Kidney epithelial cell (primary cell): ENCODE measurements around the gene CUEDC2. TPM values are rescaled to one million over a fixed set of nuclear protein-coding genes. Genes with fewer than 3 reads are reported as not detected.
A peak's percentile ranks its signal among the peaks of the same experiment; 100 is the strongest.

ENCODE experiments used
- DNase-seq: peaks from one replicate; pipeline ENCODE4 v3.0.0-alpha.2; 2010; ENCODE audit warnings: low read depth
- H3K27me3 ChIP-seq: 2 replicates; pipeline ENCODE4 v1.6.0; 2011; ENCODE audit warnings: low read length; ENCODE audit not compliant: control insufficient read depth, insufficient read depth
- H3K36me3 ChIP-seq: 2 replicates; pipeline ENCODE4 v1.5.1; 2011; ENCODE audit warnings: low read length; ENCODE audit not compliant: control insufficient read depth, insufficient read depth
- H3K4me3 ChIP-seq: 2 replicates; pipeline ENCODE4 v1.5.1; 2011; ENCODE audit warnings: low read depth, mild to moderate bottlenecking, control low read depth, low read length
- CTCF ChIP-seq: IDR thresholded peaks from 2 replicates; pipeline ENCODE4 v1.5.1; 2011; ENCODE audit warnings: mild to moderate bottlenecking, moderate library complexity, low read length, control low read depth, inconsistent platforms; ENCODE audit not compliant: insufficient read depth, poor library complexity, severe bottlenecking
- total RNA-seq: library from RNA; depleted of rRNA; stranded (reverse); fragments of >200 nt; gene quantifications from 2 replicates; pipeline ENCODE4 v1.2.3, GENCODE V29; 2015

The CUEDC2 gene
- total RNA-seq, 1 donor from 2014 or later = 93.9 TPM

DNA sequence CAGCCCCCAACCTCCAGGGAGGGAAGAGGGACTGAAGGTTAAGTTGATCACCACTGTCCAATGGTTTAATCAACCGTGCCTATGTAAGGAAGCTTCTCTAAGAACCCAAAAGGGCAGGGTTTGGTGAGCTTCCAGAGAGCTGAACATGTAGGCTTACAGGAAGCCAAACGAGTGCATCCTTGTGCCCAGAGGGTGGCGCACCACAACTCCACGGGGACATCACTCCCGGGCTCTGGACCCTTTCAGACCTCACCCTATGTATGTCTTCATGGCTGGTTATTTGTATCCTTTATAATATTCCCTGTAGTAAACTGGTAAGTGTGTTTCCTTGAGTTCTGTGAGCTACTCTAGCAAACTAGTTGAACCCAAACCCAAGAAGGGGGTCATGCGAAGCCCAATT is 48.3 kb downstream of the CUEDC2 start:
- TF ChIP-seq CTCF = peak; percentile 14
- H3K27me3 ChIP-seq = no peaks in the 10 kb centered on the region
- H3K4me3 ChIP-seq = no peak overlapping the region
- peaks cover 5% of the 10 kb centered on the region for H3K36me3 ChIP-seq
- no peak for DNase-seq

DNA sequence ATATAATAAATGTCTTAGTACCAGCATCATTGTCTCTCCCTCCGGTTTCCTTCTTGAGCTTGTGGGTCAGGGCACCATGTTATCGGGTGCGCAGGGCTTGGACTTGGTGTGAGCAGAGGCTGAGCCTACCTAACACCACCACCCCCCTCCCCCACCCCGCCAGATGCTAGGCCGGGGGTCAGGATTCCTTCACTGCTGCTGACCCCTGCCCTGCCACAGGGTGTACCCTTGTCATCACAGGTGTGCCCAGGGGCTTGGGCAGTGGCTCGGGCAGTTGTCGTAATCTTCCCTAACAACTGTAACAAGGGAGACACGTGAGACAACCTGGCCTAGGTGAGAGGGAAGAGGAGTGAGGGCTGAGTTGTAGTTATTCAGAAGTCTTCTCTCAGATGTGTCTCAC is 49.5 kb downstream of the CUEDC2 start:
- H3K27me3 ChIP-seq = no peaks in the 10 kb centered on the region
- no peak for DNase-seq
- H3K4me3 ChIP-seq = no peak overlapping the region
- H3K36me3 ChIP-seq = peaks cover 5% of the 10 kb centered on the region
- no peak for TF ChIP-seq CTCF

DNA sequence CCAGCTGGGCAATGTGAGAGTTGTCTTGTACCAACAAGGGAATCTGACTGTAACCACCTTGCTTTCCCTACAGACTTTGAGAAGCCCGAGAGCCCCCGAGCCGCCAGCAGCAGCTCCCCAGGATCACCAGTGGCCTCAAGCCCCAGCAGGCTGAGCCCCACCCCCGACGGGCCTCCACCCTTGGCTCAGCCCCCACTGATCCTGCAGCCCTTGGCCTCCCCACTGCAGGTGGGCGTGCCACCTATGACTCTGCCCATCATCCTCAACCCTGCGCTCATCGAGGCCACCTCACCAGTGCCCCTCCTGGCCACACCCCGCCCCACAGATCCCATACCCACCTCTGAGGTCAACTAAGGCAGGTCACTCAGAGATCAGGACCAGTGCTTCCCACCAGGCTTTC is 50.4 kb downstream of the CUEDC2 start:
- TF ChIP-seq CTCF = no peak
- Histone ChIP-seq H3K4me3 (no peak overlapping the region), H3K36me3 (peaks cover 5% of the 10 kb centered on the region), H3K27me3 (no peaks in the 10 kb centered on the region)
- no peak for DNase-seq

DNA sequence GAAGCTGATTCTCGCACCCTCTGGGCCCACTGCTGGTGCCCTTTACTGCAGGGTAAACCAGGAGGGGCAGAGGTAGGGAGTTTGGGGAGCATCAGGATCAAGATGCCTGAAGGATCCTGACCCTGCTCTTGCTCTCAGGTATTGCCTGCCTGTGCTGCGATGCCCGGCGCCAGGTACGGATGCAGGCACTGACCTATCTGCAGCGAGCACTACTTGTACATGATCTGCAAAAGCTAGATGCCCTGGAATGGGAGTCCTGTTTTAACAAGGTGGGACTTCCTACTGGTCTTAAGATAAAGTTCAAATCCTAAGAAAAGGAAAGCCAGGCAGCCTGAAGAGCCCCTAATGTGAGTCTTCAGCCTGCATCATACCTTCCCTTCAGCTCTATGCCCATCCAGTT is 53.0 kb downstream of the CUEDC2 start:
- Histone ChIP-seq H3K4me3 (no peak overlapping the region), H3K27me3 (no peaks in the 10 kb centered on the region), H3K36me3 (peaks cover 5% of the 10 kb centered on the region)
- no peak for TF ChIP-seq CTCF
- DNase-seq = no peak

DNA sequence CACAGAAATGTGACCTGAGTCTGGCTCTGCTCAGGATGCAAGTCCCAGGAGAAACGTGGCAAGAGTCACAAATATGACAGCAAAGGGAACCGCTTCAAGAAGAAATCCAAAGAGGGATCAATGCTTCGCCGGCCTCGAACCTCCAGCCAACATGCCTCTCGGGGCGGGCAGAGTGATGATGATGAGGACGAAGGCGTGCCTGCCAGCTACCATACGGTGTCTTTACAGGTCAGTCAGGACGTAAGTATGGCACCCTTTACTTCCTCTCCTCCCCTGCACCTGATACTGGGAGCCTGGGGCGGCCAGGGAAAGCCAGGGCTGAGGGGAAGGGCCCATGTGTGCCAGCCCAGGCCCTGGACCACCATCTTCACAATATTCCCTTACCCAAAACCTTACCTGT is 55.5 kb downstream of the CUEDC2 start:
- Histone ChIP-seq H3K4me3 (no peak overlapping the region), H3K36me3 (peaks cover 3% of the 10 kb centered on the region), H3K27me3 (no peaks in the 10 kb centered on the region)
- TF ChIP-seq CTCF = no peak
- DNase-seq = no peak

DNA sequence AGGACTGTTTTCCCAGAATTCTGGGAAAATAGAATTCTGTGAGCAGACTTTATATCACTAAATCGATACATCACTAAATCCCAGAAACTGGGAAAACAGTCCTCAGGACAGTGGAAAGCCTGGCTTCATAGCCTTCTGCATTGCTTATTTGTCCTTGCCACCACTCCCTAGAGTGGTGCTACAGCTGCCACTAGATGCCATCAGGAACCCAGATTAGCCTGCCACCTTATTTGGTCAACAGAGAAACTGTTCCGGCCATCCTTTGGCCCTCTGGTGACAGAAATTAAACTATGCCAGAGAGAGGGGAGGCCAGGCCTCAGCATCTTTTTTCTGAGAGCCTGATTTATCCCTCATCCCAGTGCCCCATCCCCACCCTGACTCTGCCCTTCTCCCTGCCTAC is 56.5 kb downstream of the CUEDC2 start:
- peaks cover 4% of the 10 kb centered on the region for H3K36me3 ChIP-seq
- no peaks in the 10 kb centered on the region for H3K27me3 ChIP-seq
- TF ChIP-seq CTCF = no peak
- no peak overlapping the region for H3K4me3 ChIP-seq
- DNase-seq = no peak
